ENCODE data around the gene ZIM2.

The ZIM2 gene

DNA sequence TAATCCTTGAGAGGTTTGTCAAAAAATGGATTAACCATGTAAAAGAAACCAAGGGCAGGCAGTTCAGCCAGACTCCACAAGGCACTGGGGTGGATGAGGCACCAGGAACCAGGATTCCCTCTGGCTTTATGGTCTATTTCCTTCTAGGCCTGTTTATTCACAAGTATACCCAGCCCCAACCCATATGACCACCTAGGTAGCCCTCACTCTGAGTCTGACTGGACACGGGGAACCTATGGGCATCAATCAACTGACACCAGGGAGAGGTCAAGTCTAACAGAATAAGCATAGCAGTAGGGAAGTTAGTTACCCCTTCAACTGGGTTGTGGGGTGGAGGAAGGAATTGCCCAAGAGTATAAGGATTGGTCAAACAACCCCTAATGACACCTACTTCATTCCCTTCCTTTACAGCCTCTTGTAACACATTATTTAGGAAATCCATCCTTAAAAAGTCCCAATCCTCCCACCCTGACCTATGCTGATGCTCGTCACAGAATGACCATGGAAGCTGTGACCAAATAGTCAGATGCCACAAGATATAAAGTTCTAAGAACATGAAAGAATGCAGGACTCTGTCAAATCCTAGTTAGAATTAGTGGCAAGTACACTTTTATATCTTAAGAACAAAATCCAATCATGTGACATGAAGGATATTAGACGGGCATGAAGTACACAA, 31.7 kb downstream of the ZIM2 start:
- DNase-seq (ENCODE audit: low spot score), result no peak

DNA sequence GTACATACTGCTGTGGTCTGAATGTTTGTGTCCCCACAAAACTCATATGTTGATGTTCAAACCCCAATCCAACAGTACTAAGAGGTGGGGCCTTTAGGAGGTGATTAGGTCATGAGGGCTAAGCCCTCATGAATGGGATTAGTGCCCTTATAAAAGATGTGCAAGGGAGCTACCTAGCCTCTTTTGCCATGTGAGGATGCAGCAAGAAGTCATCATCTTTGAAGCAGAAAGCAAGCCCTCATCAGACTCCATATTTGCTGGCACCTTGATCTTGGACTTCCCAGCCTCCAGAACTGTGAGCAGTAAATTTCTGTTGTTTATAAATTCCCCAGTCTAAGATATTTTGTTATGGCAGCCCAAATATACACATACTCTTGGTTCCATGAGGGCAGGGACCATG, 33.9 kb downstream of the ZIM2 start:
- DNase-seq (ENCODE audit: low spot score), result no peak

DNA sequence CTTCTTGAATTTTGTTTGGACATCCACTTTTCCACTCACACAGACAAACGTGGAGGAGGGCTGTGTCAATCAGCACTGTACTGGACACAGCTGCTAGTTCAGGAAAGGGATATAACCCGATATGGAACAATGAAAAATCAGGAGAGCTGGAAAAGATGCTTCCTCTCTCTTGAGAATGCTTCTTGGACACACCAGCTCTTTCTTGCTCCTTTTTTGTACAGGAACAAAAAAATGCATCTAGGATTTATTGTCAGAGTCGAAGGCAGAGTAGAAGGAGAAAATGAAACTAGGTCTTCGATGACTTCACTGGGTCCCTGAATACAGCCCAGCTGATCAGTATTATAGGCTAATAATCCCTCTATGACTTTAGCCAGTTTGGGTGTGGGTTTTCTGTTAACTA, 62.2 kb downstream of the ZIM2 start:
- DNase-seq (ENCODE audit: low spot score), result no peak

DNA sequence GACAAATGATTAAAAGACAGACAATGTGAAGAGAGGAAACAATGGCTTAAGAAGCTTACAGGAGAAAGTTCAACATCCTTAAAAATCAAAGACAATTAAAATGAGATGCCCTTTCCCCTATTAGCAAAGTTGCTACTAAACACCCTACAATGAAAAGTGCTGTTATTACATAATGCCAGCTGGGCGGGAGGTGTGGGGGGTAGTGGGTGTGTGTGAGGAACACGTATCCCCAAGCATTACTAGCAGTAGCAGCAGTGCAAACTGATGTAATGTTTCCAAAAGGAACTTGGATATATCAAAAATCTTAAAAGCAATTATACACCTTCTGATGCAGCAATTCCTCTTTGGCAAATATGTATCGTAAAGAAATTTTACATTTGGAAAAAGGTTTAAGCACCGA, 70.9 kb downstream of the ZIM2 start:
- no peak for DNase-seq (ENCODE audit: low spot score)

DNA sequence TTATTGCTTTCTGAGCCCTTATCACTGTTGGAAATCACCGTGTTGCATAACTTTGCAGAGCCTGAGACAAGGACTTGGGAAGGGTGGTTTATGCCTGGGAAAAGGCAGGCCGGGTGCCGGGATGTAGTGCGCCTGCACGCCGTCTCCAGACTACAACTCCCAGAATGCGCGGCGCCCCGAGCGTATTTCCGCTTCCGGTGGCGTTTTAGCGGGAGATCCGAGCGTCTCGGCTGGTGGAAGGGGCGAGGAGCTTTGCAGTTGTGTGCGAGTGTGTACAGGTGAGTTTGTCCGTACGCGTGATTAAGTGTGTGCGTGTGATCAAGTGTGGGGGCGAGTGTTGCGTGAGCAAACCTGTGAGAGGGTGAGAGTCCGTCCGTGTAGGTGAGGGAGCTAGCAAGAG, 75.4 kb downstream of the ZIM2 start:
- peak; percentile 59 for DNase-seq (ENCODE audit: low spot score)

GRCh38 chr19:56764196-56764695, 76.3 kb downstream of the ZIM2 start:
- DNase-seq (ENCODE audit: low spot score), result peak; percentile 77

DNA sequence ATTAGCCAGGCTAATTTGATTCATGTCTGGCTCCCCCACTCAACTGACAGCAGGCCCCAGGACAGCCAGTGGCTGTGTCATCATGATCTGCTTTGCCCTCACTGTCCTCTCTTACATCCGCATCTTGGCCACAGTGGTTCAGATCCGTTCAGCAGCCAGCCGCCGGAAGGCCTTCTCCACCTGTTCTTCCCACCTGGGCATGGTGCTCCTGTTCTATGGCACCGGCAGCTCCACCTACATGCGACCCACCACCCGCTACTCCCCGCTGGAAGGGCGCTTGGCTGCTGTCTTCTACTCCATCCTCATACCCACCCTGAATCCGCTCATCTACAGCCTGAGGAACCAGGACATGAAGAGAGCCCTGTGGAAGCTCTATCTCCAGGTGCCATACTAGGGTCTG, 79.7 kb downstream of the ZIM2 start:
- no peak for DNase-seq (ENCODE audit: low spot score)

- peak; percentile 2 for DNase-seq (ENCODE audit: low spot score)
Observed at GRCh38 chr19:56759531-56759930, 81.0 kb downstream of the ZIM2 start.

DNA sequence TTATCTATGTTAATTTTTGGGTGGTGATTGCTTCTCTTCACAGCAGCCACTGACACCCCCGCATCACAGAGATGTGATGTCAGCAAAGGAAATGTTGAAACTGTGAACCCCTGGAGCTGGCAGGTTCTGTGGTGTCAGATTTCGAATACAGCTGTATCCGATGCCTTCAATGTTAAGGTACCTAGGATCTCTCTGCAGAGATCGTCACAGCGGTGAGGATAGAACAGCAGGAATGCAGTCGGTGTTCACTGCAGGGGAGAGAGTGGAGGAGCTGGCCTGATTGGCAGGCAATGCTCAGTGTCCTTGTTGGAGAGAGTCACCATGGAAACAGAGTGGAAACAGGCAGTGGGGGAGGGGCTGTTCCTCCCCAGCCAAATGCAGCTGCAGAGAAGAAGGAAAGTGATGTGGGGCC, 89.4 kb downstream of the ZIM2 start:
- DNase-seq (ENCODE audit: low spot score), result peak; percentile 17

GRCh38 chr19:56750658-56751057, 89.9 kb downstream of the ZIM2 start:
- no peak for DNase-seq (ENCODE audit: low spot score)

- DNase-seq (ENCODE audit: low spot score), result peak; percentile 33
Observed at GRCh38 chr19:56748378-56748777, 92.1 kb downstream of the ZIM2 start.

GRCh38 chr19:56746367-56746766, 94.2 kb downstream of the ZIM2 start:
- no peak for DNase-seq (ENCODE audit: low spot score)

DNA sequence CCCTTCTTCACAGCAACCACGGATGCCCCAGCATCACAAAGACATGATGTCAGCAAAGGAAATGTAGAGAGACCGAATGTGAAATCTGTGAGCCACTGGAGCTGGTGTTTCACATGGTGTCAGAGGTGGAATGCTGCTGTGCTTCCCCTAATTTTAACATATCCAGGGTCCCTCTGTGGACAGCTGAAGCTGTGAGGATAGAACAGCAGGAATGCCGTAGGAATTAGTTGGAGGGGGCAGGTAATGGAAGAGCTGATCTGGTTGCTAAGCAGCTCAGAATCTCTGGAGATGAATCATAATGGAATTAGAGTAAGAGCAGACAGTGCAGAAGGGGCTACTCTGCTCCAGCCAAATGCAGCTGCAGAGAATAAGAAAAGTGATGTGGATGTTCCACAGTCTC, 100.0 kb downstream of the ZIM2 start:
- no peak for DNase-seq (ENCODE audit: low spot score)

DNA sequence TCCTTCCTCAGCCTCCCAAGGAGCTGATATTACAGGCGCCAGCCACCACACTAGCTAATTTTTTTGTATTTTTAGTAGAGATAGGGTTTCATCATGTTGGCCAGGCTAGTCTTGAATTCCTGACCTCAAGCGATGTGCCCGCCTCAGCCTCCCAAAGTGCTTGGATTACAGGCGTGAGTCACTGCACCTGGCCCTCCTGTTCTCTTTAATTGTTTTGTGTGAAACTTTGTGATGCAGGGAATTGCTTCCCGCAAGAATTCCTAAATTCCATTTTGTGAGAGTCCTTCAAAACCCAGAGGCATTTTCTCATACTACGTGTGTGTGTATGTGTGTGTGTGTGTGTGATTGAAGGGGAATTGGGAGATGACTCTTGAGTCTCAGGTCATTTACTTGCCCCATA, 104.0 kb downstream of the ZIM2 start:
- no peak for DNase-seq (ENCODE audit: low spot score)

- no peak for DNase-seq (ENCODE audit: low spot score)
Observed at GRCh38 chr19:56732976-56733375, 107.5 kb downstream of the ZIM2 start.

GRCh38 chr19:56727677-56728076, 112.8 kb downstream of the ZIM2 start:
- DNase-seq (ENCODE audit: low spot score), result no peak

- no peak for DNase-seq (ENCODE audit: low spot score)
Observed at GRCh38 chr19:56725829-56726424, 114.6 kb downstream of the ZIM2 start.

Measured in kidney tubule cell (primary cell).